Measurements from ENCODE around the gene LENG1.

The LENG1 gene
- long read RNA-seq, transcript LENG1-201 (4 exons, 1,542 nt), result major isoform, 5 of 6 reads
- long read RNA-seq, partial matches to known transcripts, result 0 of 6 reads
- long read RNA-seq, other reads (novel, unspliced or antisense), result 1 of 6 reads

- H3K27me3 ChIP-seq (ENCODE audit: insufficient read depth, poor library complexity, severe bottlenecking), result no peaks in the 10 kb centered on the region
- TF ChIP-seq CTCF (IDR thresholded peaks at IDR 0.05; ENCODE audit: insufficient read depth, low read length) (no peak), SPI1 (IDR thresholded peaks at IDR 0.05; ENCODE audit: borderline replicate concordance, low read depth) (peak; percentile 28; the same call in 1 of the 2 replicates), GABPA (IDR thresholded peaks at IDR 0.05; ENCODE audit: low read depth) (peak; percentile 58; the same call in 1 of the 2 replicates), REST (IDR thresholded peaks at IDR 0.05; ENCODE audit: insufficient replicate concordance, low read depth) (no peak), POLR2AphosphoS5 (IDR thresholded peaks at IDR 0.05; ENCODE audit: low read depth) (peak; percentile 66)
- peak within 1 kb of the TSS; percentile 98 for H3K27ac ChIP-seq (replicated peaks)
- DNase-seq (ENCODE audit: low read depth in 1 of 2, low spot score in 1 of 2), result peak; percentile 100
- H3K4me3 ChIP-seq (replicated peaks; ENCODE audit: insufficient read depth, low read length), result peak within 1 kb of the TSS; percentile 52
Measured at GRCh38 chr19:54159352-54160181, at the start of gene LENG1. Gene LENG1 (minus strand): TSS chr19:54159721. CDS start chr19:54159695, 26 bp downstream.

GRCh38 chr19:54208784-54209057 lies 49.2 kb upstream of the LENG1 start:
- TF ChIP-seq CTCF (IDR thresholded peaks at IDR 0.05; ENCODE audit: insufficient read depth, low read length), result no peak
- TF ChIP-seq SPI1 (IDR thresholded peaks at IDR 0.05; ENCODE audit: borderline replicate concordance, low read depth), result no peak
- H3K27ac ChIP-seq (replicated peaks), result peak overlapping the region; percentile 86
- no peak overlapping the region for H3K4me3 ChIP-seq (replicated peaks; ENCODE audit: insufficient read depth, low read length)
- no peak for DNase-seq (ENCODE audit: low read depth in 1 of 2, low spot score in 1 of 2)
- H3K27me3 ChIP-seq (ENCODE audit: insufficient read depth, poor library complexity, severe bottlenecking), result no peaks in the 10 kb centered on the region

- no peak overlapping the region for H3K4me3 ChIP-seq (replicated peaks; ENCODE audit: insufficient read depth, low read length)
- no peaks in the 10 kb centered on the region for H3K27me3 ChIP-seq (ENCODE audit: insufficient read depth, poor library complexity, severe bottlenecking)
- no peak; the same call in 1 of the 2 replicates for TF ChIP-seq GABPA (IDR thresholded peaks at IDR 0.05; ENCODE audit: low read depth)
- peak; percentile 99 for TF ChIP-seq POLR2AphosphoS5 (IDR thresholded peaks at IDR 0.05; ENCODE audit: low read depth)
- TF ChIP-seq REST (IDR thresholded peaks at IDR 0.05; ENCODE audit: insufficient replicate concordance, low read depth), result peak; percentile 73
- TF ChIP-seq SPI1 (IDR thresholded peaks at IDR 0.05; ENCODE audit: borderline replicate concordance, low read depth), result peak; percentile 100
- TF ChIP-seq CTCF (IDR thresholded peaks at IDR 0.05; ENCODE audit: insufficient read depth, low read length), result no peak
- peak overlapping the region; percentile 96 for H3K27ac ChIP-seq (replicated peaks)
- DNase-seq (ENCODE audit: low read depth in 1 of 2, low spot score in 1 of 2), result peak; percentile 100
Measured at GRCh38 chr19:54207983-54208783, 48.7 kb upstream of the LENG1 start.

Measured in HL-60 (cell line).